LNCAP (cell line): Measurements from ENCODE around the gene ARHGAP31.

Experiments
- CTCF ChIP-seq: fragments of 450-650 bp; IDR thresholded peaks from 2 replicates; pipeline ENCODE4 v1.5.1; 2017; ENCODE audit warnings: mild to moderate bottlenecking

Gene ARHGAP31

GRCh38 chr3:119378259-119378803, 84.1 kb downstream of the ARHGAP31 start:
- TF ChIP-seq CTCF = no peak

GRCh38 chr3:119380697-119381096, 86.5 kb downstream of the ARHGAP31 start:
- TF ChIP-seq CTCF = peak; percentile 36; the same call in 1 of the 2 replicates

GRCh38 chr3:119382134-119382533, 88.0 kb downstream of the ARHGAP31 start:
- no peak for TF ChIP-seq CTCF

GRCh38 chr3:119388577-119388976, 94.4 kb downstream of the ARHGAP31 start:
- TF ChIP-seq CTCF = no peak

GRCh38 chr3:119395923-119396358, 101.8 kb downstream of the ARHGAP31 start:
- no peak for TF ChIP-seq CTCF

GRCh38 chr3:119396870-119397269, 102.7 kb downstream of the ARHGAP31 start:
- no peak for TF ChIP-seq CTCF

GRCh38 chr3:119400466-119400865, 106.3 kb downstream of the ARHGAP31 start:
- no peak for TF ChIP-seq CTCF

- TF ChIP-seq CTCF = no peak
Observed at GRCh38 chr3:119401069-119401468, 106.9 kb downstream of the ARHGAP31 start.
